Ectodermal cell (in vitro differentiated cells): ENCODE results near the gene C1QTNF9. TPM values are rescaled to one million over a fixed set of nuclear protein-coding genes. Genes with fewer than 3 reads are reported as not detected.
"Not testable (repeated sequence)": the region's sequence is repeated elsewhere in the genome, so short reads cannot be mapped to it uniquely, and the experiment has no call there.

Experiments used
- H3K27ac ChIP-seq: 2 replicates; pipeline ENCODE4 v1.7.0; 2013; ENCODE audit warnings: mild to moderate bottlenecking, low read depth, low read length; ENCODE audit not compliant: insufficient read depth, poor library complexity, severe bottlenecking
- H3K27me3 ChIP-seq: 2 replicates; pipeline ENCODE4 v1.7.0; 2013; ENCODE audit warnings: mild to moderate bottlenecking, low read length; ENCODE audit not compliant: insufficient read depth, control insufficient read depth, poor library complexity, severe bottlenecking
- H3K36me3 ChIP-seq: one replicate; pipeline ENCODE4 v1.7.0; 2013; ENCODE audit warnings: low read length; ENCODE audit not compliant: control insufficient read depth, insufficient read depth
- H3K4me1 ChIP-seq: one replicate; pipeline ENCODE4 v1.7.0; 2013; ENCODE audit warnings: low read length; ENCODE audit not compliant: control insufficient read depth, insufficient read depth
- H3K4me3 ChIP-seq: 2 replicates; pipeline ENCODE4 v1.7.0; 2013; ENCODE audit warnings: low read depth, low read length, control low read depth; ENCODE audit not compliant: insufficient read depth
- H3K9me3 ChIP-seq: 2 replicates; pipeline ENCODE4 v1.7.0; 2013; ENCODE audit warnings: mild to moderate bottlenecking, low read length, moderate library complexity; ENCODE audit not compliant: control insufficient read depth
- WGBS, 2 experiments: methylation state at CpG; one replicate each; pipeline ENCODE4 v1.1.7; 2013; ENCODE audit warnings: missing lambda C conversion rate in 2 of 2; 5-methylcytosine and 5-hydroxymethylcytosine counted together
- polyA plus RNA-seq, 4 experiments: library from polyadenylated mRNA; stranded (reverse); fragments of 50-300 nt; gene quantifications; one replicate each; pipeline ENCODE4 v1.2.3, GENCODE V29; 2013

The C1QTNF9 gene, protein sequence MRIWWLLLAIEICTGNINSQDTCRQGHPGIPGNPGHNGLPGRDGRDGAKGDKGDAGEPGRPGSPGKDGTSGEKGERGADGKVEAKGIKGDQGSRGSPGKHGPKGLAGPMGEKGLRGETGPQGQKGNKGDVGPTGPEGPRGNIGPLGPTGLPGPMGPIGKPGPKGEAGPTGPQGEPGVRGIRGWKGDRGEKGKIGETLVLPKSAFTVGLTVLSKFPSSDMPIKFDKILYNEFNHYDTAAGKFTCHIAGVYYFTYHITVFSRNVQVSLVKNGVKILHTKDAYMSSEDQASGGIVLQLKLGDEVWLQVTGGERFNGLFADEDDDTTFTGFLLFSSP
- not detected for polyA plus RNA-seq (2013, experiment 1 of 4)
- not detected for polyA plus RNA-seq (2013, experiment 2 of 4)
- polyA plus RNA-seq (2013, experiment 3 of 4): not detected
- polyA plus RNA-seq (2013, experiment 4 of 4): not detected

DNA sequence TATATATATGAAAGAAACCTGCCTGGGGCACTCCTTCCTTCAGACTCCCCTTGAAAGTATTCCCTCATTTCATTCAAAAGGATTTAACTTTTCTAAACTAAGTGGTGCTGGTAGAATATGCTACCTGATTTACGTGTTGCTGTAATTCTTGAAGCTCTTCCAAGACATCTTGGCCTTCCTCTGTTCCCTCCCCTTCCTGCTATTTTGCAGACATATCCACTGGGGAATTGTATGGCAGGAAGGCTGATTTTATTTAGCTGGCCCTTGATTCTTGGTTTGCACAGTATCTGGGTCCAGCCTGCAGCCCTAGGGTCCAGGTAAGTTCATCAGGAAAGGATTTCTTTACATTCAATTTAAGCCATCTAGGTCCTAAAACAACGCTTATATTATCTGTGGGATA lies at the start of gene C1QTNF9:
Gene C1QTNF9, plus strand, starts transcription at position 281 of the 400 bp plus-strand sequence. CDS start 6,424 bp downstream, outside the sequence.
- not testable (repeated sequence) for H3K4me1 ChIP-seq, H3K9me3 ChIP-seq, H3K36me3 ChIP-seq, H3K4me3 ChIP-seq, H3K27me3 ChIP-seq, H3K27ac ChIP-seq
- WGBS, 2 experiments: 95 to 100% methylated on average over 2 of the region's 2 CpGs

DNA sequence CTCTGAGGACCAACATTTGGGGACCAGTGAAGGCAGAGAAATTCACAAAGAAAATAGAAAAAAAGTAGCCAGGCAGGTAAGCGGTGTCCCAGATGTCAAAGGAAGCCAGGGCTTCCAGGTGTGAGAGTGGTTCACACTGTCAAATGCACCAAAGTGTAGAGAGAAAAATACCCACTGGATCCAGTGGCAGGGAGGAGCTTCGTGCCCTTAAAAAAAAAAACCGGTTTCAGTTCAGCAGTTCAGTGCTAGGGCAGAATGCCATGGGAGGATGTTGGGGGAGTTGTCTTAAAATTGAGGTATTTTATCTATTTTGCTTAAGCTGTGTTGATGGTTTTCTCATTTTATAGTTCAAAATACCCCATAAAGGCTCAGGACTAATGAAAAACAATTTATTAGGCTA lies 47.8 kb upstream of the C1QTNF9 start:
- no peaks in the 10 kb centered on the region for H3K4me1 ChIP-seq
- no peaks in the 10 kb centered on the region for H3K36me3 ChIP-seq
- WGBS, 2 experiments: 87 to 89% methylated on average over 3 of the region's 3 CpGs
- no peaks in the 10 kb centered on the region for H3K9me3 ChIP-seq
- no peak overlapping the region for H3K4me3 ChIP-seq
- no peak overlapping the region for H3K27ac ChIP-seq
- no peaks in the 10 kb centered on the region for H3K27me3 ChIP-seq

DNA sequence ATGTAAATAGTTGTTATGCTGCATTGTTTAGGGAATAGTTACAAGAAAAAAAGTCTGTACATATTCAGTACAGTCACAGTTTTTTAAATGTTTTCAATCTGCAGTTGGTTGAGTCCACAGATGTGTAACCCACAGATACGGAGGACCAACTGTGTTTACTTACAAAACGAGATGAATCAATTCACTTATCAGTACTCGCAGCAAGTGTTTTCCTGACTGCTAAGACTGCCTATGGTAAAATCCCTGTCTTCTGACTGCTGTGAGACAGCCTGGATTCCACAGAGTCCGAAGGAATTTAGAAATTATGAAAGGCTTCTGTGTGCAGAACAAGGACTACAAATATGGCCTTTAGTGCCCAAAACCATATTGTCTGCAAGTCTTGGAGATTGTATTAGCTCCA lies 45.7 kb upstream of the C1QTNF9 start:
- Histone ChIP-seq H3K4me3 (no peak overlapping the region), H3K27me3 (no peaks in the 10 kb centered on the region), H3K27ac (no peak overlapping the region), H3K9me3 (no peaks in the 10 kb centered on the region), H3K4me1 (no peaks in the 10 kb centered on the region), H3K36me3 (no peaks in the 10 kb centered on the region)
- 92 to 97% methylated on average over 4 of the region's 4 CpGs for WGBS, 2 experiments

DNA sequence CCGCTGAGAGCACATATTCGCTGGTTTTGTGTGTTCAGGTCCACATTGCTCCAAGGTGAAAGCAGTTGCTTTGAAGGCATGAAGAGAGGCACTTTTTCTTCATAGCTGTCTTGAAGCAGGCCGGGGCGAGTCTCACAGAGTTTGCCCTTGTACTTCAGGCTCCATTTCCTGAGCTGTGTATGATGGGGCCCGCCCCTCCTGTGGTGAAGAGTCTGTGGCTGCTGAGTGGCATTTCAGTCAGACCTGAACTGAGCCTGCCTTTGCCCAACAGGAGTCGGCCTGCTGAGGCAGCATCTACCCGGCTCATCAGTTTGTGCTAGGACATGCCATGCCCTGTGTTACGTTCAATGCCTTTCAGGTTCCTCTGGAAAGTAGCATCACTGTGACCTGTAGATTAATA lies 44.4 kb upstream of the C1QTNF9 start:
- Histone ChIP-seq H3K27me3 (no peaks in the 10 kb centered on the region), H3K27ac (no peak overlapping the region), H3K9me3 (no peaks in the 10 kb centered on the region), H3K4me1 (no peaks in the 10 kb centered on the region), H3K36me3 (no peaks in the 10 kb centered on the region), H3K4me3 (no peak overlapping the region)
- WGBS, 2 experiments: 96 to 97% methylated on average over 8 of the region's 8 CpGs

DNA sequence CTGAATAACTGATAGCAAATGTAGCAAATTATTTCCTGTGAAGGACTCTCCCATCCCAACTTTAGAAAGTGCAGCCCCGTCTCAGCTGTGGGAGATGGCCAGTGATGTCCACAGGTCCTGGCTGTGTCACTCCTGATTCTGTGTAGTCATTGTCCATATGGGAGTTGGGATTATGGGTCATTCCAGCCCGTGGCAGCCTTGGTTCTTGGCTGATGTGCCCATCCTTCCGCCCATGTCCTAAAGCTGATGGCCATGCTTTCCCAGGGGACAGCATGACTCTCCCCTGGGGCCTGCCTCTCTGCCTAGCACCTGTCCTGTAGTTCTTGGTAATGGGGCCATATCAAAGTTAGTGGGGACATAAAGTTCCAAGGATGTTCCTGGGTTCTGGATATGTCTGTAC lies 43.9 kb upstream of the C1QTNF9 start:
- Histone ChIP-seq H3K9me3 (no peaks in the 10 kb centered on the region), H3K27me3 (no peaks in the 10 kb centered on the region), H3K4me1 (no peaks in the 10 kb centered on the region), H3K4me3 (no peak overlapping the region), H3K36me3 (no peaks in the 10 kb centered on the region), H3K27ac (no peak overlapping the region)
- WGBS, 2 experiments: 94 to 98% methylated on average over 3 of the region's 3 CpGs

DNA sequence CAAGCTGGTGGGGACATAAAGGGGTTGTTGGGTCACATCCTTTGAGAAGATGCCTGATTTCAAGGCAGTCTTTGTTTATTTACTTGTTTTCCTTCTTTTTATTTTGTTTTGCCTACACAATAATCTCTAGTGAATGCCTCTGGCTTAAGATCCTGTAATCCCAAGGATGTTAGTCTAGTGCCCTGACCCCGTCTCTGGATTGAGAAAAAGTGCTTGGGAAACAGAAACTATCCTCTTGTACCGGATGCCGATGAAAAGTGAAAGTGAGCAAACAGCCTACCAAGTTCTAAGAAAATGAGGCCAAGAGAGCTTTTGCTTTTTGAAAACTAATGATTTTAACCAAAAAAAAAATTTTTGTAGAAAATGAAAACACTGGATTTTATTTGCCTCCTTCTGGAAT lies 42.1 kb upstream of the C1QTNF9 start:
- Histone ChIP-seq H3K4me3 (no peak overlapping the region), H3K27ac (no peak overlapping the region)
- WGBS, 2 experiments: 92 to 96% methylated on average over 3 of the region's 3 CpGs

DNA sequence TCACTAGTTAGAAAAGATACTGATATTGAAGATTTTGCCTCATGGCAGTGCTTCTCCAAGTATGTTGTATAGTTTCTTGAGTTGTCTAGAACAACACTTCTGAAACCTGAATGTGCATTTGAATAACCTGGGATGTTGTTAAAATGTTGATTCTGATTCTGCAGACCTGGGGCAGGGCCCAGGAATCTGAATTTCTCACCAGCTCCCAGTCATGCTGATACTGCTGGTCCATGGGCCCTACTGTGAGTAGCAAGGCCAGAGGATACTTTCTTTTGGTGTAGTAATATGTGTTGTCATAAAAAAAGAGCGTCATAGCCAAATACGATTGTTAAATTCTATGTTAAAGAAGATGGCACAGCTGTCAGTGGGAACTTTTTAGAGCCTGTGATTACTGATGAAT lies 41.6 kb upstream of the C1QTNF9 start:
- Histone ChIP-seq H3K27ac (no peak overlapping the region), H3K27me3 (no peaks in the 10 kb centered on the region), H3K36me3 (no peaks in the 10 kb centered on the region), H3K4me3 (no peak overlapping the region), H3K9me3 (no peaks in the 10 kb centered on the region), H3K4me1 (peaks cover 5% of the 10 kb centered on the region)
- 95 to 98% methylated on average over 2 of the region's 2 CpGs for WGBS, 2 experiments

More for the DNA sequence above, 42.1 kb upstream of the C1QTNF9 start:
- no peaks in the 10 kb centered on the region for H3K36me3 ChIP-seq
- H3K4me1 ChIP-seq: peaks cover 5% of the 10 kb centered on the region
- H3K27me3 ChIP-seq: no peaks in the 10 kb centered on the region
- no peaks in the 10 kb centered on the region for H3K9me3 ChIP-seq

DNA sequence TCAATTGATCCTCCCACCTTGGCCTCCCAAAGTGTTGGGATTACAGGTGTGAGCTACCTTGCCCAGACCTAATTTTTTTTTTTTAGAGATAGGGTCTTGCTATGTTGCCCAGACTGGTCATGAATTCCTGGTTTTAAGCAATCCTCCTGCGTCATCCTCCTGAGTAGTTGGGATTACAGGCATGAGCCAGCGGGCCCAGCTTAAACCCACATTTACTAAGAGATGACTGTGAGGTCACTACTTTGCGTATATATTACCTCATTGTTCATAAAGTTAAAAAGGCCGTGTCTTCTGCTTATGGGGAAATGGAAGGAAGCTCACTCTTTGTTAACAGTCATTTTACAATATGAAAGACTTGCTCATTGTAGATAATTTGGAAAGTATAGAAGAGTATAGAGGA lies 39.6 kb upstream of the C1QTNF9 start:
- peaks cover 5% of the 10 kb centered on the region for H3K4me1 ChIP-seq
- H3K27me3 ChIP-seq: no peaks in the 10 kb centered on the region
- no peaks in the 10 kb centered on the region for H3K9me3 ChIP-seq
- no peak overlapping the region for H3K4me3 ChIP-seq
- 94 to 97% methylated on average over 3 to 4 of the region's 4 CpGs for WGBS, 2 experiments
- H3K36me3 ChIP-seq: no peaks in the 10 kb centered on the region
- H3K27ac ChIP-seq: no peak overlapping the region

DNA sequence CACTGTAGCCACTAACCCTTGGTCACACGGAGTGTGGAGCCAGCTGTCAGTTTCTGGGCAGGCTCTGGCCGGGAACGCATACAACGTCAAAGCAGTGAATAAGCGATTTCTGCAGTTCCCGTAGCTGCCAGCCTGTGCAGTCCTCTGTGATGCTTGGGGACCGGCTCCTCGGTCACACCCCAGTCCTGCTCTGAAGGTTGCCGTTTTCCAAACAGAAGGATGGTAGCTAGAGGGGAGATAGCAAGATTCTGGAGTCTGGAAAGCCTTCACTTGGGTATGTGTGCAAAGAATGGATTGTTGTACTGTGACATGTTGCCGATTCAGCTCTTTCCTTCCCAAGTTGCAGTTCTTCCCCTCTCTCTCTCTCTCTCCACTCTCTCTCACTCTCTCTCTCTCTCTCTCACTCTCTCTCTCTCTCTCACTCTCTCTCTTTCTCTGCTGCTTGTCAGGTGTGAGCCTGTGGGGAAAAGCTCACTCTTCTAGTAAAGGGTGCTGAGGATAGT lies 38.7 kb upstream of the C1QTNF9 start:
- WGBS, 2 experiments: 63 to 72% methylated on average over 10 of the region's 10 CpGs

DNA sequence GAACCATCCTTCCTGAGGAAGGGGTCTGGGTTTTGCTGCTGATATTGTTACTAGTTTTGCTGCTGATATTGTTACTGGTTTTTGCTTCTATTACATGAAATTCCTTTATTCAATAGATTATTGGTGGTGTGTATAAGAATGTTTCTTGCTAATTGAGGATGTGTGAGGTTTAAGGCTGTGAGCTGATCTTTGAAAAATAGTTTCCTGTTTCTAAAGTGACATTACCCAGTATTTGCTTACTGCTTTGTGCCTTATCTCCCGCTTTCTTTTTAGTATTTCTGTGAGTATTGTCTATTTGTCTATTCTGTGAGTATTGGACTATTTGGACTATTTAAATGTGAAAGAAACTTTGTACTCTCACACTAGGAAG lies 38.2 kb upstream of the C1QTNF9 start:
- peaks cover 5% of the 10 kb centered on the region for H3K4me1 ChIP-seq
- WGBS, 2 experiments: 75 to 100% methylated on average over 1 of the region's 1 CpG
- H3K27me3 ChIP-seq: no peaks in the 10 kb centered on the region
- no peak overlapping the region for H3K4me3 ChIP-seq
- no peak overlapping the region for H3K27ac ChIP-seq
- no peaks in the 10 kb centered on the region for H3K36me3 ChIP-seq
- H3K9me3 ChIP-seq: no peaks in the 10 kb centered on the region

More for the DNA sequence above, 38.7 kb upstream of the C1QTNF9 start:
- no peak overlapping the region for H3K27ac ChIP-seq
- H3K27me3 ChIP-seq: no peaks in the 10 kb centered on the region
- H3K9me3 ChIP-seq: no peaks in the 10 kb centered on the region
- H3K36me3 ChIP-seq: no peaks in the 10 kb centered on the region
- no peak overlapping the region for H3K4me3 ChIP-seq
- H3K4me1 ChIP-seq: peaks cover 5% of the 10 kb centered on the region
